ENCODE measurements around the gene FNDC3A.

Gene FNDC3A

DNA sequence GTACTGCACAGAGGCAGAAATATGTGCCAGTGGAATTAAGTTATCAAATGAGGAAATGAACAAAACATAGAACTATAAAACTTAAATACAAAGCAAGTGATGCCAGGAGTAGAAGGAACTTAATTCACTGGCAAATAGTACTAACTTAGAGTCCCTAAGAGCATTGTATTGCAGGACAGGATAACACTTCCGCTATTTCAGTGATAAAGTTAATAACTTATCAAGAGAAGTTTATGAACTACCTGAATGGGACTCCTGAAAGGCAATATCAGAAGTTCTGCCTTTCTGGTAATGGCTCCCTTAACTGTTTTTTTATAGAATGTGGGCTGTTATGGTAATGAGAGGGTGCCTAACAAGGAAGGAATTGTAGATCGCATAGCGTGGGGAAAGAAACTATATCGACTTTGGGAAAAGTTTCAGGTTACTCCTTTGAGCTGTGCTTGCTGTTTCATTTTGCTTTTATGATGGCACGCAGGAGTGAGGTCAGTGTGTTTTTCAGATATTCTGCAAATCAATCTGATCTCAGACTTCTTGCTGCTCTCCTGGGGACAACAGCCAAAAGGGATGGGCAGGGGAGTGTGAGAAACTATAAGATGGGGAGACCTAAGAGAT is 149.1 kb downstream of the FNDC3A start:
- TF ChIP-seq, protein P1, sequence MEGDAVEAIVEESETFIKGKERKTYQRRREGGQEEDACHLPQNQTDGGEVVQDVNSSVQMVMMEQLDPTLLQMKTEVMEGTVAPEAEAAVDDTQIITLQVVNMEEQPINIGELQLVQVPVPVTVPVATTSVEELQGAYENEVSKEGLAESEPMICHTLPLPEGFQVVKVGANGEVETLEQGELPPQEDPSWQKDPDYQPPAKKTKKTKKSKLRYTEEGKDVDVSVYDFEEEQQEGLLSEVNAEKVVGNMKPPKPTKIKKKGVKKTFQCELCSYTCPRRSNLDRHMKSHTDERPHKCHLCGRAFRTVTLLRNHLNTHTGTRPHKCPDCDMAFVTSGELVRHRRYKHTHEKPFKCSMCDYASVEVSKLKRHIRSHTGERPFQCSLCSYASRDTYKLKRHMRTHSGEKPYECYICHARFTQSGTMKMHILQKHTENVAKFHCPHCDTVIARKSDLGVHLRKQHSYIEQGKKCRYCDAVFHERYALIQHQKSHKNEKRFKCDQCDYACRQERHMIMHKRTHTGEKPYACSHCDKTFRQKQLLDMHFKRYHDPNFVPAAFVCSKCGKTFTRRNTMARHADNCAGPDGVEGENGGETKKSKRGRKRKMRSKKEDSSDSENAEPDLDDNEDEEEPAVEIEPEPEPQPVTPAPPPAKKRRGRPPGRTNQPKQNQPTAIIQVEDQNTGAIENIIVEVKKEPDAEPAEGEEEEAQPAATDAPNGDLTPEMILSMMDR (IDR thresholded peaks at IDR 0.05): no peak

GRCh38 chr13:49125964-49126524 is 150.3 kb downstream of the FNDC3A start:
- TF ChIP-seq, protein P1 (IDR thresholded peaks at IDR 0.05): no peak

GRCh38 chr13:49132479-49133002 is 156.8 kb downstream of the FNDC3A start:
- TF ChIP-seq, protein P1 (IDR thresholded peaks at IDR 0.05): no peak

- TF ChIP-seq, protein P1 (IDR thresholded peaks at IDR 0.05): no peak
Observed at GRCh38 chr13:49134305-49134704, 158.6 kb downstream of the FNDC3A start.

- TF ChIP-seq, protein P1 (IDR thresholded peaks at IDR 0.05): no peak
Observed at GRCh38 chr13:49140910-49141611, 165.3 kb downstream of the FNDC3A start.

- TF ChIP-seq, protein P1 (IDR thresholded peaks at IDR 0.05): no peak
Observed at GRCh38 chr13:49146950-49147355, 171.2 kb downstream of the FNDC3A start.

GRCh38 chr13:49148405-49148804 is 172.7 kb downstream of the FNDC3A start:
- TF ChIP-seq, protein P1 (IDR thresholded peaks at IDR 0.05): no peak
